SK-N-SH treated with all-trans-retinoic acid at 6 μM for 48 hours (cell line): ENCODE data around the gene LARP4B.

Experiments used
- TF ChIP-seq, protein P1 (sequence below): fragments of 250-450 bp; sonication (Bioruptor Pico); IDR thresholded peaks from 2 replicates; pipeline ENCODE4 v1.5.1; 2021; ENCODE audit warnings: mild to moderate bottlenecking, moderate library complexity
- TF ChIP-seq, protein P2 (sequence below): fragments of 250-450 bp; sonication (Bioruptor Pico); IDR thresholded peaks from 2 replicates; pipeline ENCODE4 v1.5.1; 2020; ENCODE audit warnings: low read depth, mild to moderate bottlenecking, moderate library complexity

GRCh38 chr10:824946-825345, 106.6 kb downstream of the LARP4B start:
- TF ChIP-seq, protein P1, sequence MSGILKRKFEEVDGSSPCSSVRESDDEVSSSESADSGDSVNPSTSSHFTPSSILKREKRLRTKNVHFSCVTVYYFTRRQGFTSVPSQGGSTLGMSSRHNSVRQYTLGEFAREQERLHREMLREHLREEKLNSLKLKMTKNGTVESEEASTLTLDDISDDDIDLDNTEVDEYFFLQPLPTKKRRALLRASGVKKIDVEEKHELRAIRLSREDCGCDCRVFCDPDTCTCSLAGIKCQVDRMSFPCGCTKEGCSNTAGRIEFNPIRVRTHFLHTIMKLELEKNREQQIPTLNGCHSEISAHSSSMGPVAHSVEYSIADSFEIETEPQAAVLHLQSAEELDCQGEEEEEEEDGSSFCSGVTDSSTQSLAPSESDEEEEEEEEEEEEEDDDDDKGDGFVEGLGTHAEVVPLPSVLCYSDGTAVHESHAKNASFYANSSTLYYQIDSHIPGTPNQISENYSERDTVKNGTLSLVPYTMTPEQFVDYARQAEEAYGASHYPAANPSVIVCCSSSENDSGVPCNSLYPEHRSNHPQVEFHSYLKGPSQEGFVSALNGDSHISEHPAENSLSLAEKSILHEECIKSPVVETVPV, result no peak
- TF ChIP-seq, protein P2, sequence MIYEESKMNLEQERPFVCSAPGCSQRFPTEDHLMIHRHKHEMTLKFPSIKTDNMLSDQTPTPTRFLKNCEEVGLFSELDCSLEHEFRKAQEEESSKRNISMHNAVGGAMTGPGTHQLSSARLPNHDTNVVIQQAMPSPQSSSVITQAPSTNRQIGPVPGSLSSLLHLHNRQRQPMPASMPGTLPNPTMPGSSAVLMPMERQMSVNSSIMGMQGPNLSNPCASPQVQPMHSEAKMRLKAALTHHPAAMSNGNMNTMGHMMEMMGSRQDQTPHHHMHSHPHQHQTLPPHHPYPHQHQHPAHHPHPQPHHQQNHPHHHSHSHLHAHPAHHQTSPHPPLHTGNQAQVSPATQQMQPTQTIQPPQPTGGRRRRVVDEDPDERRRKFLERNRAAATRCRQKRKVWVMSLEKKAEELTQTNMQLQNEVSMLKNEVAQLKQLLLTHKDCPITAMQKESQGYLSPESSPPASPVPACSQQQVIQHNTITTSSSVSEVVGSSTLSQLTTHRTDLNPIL (CRISPR knock-in tag), result no peak
